Rectal smooth muscle tissue (tissue), 1 donor: ENCODE measurements around the gene LMX1B.
A peak's percentile ranks its signal among the peaks of the same experiment; 100 is the strongest.
"Not testable (repeated sequence)": the region's sequence is repeated elsewhere in the genome, so short reads cannot be mapped to it uniquely, and the experiment has no call there.

Experiments used
- H3K27ac ChIP-seq: one replicate; pipeline ENCODE4 v1.7.0; 2013; ENCODE audit warnings: low read depth, low read length, inconsistent platforms
- H3K27me3 ChIP-seq: one replicate; pipeline ENCODE4 v1.7.0; 2013; ENCODE audit warnings: low read length; ENCODE audit not compliant: control insufficient read depth, insufficient read depth
- H3K36me3 ChIP-seq: one replicate; pipeline ENCODE4 v1.7.0; 2013; ENCODE audit warnings: low read length; ENCODE audit not compliant: control insufficient read depth, insufficient read depth
- H3K4me1 ChIP-seq: one replicate; pipeline ENCODE4 v1.7.0; 2013; ENCODE audit warnings: low read length; ENCODE audit not compliant: control insufficient read depth, insufficient read depth
- H3K4me3 ChIP-seq: one replicate; pipeline ENCODE4 v1.7.0; 2013; ENCODE audit warnings: low read length
- H3K9ac ChIP-seq: one replicate; pipeline ENCODE4 v1.7.0; 2013; ENCODE audit warnings: low read length

The LMX1B gene

DNA sequence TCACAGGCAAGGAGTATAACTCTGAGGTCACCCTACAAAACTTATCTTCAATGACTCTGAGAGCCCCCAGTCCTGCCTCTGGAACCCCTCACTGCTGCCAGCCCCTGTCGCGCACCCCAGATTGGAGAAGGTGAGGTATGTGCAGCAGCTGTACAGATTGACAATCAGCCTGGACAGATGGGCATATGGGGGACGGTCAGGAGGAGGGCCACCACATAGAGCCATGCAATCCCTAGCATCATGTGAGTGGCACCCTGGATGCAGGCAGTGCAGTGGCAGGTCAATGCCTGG, 90.1 kb downstream of the LMX1B start:
- H3K27me3 ChIP-seq = peaks cover 12% of the 10 kb centered on the region
- peaks cover 7% of the 10 kb centered on the region for H3K4me1 ChIP-seq
- H3K9ac ChIP-seq = no peak overlapping the region
- H3K36me3 ChIP-seq = no peaks in the 10 kb centered on the region
- no peak overlapping the region for H3K27ac ChIP-seq
- H3K4me3 ChIP-seq = no peak overlapping the region

GRCh38 chr9:126704157-126704891, 90.6 kb downstream of the LMX1B start:
- peaks cover 7% of the 10 kb centered on the region for H3K4me1 ChIP-seq
- H3K27ac ChIP-seq = no peak overlapping the region
- no peaks in the 10 kb centered on the region for H3K36me3 ChIP-seq
- no peak overlapping the region for H3K9ac ChIP-seq
- H3K27me3 ChIP-seq = peaks cover 12% of the 10 kb centered on the region
- H3K4me3 ChIP-seq = no peak overlapping the region

DNA sequence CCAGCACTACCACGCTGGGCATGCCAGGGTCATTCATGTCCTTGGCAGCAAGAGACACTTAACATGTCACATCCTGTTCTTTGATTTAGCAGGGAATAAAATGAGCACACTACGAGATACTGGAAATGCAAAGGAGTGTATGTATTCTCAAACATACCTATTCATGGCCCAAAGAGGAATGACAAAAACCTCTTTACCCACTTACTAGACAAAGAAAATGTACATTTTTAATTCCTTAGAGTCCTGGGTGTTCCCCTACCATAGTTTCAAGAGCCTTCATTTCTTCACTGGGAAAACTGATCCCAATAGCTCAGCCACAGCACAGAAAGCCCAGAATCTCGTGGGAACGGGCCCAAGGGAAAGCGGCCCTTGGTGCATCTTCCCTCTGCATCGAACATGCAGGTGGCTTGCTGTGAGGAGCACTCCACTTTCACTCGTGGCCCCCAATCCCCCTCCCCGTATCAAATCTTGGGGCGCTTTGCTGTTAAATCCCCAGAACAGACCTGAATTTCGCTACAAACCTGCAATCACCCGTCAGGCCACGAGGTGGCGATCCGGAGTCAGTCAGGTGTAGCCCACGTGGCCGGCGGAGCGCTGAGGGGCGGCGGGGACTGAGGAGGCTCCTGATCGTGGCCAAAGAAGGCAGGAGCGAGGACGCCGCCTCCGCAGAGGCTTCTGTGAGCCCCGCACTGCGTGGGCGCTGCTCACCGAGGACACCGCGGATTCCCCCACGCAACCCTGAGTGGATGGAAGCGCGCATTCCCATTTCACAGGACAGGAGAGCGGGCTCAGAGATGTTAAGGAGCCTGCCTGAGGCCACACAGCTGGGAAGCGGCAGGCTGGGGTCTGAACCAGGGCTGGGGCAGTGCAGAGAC, 91.4 kb downstream of the LMX1B start:
- Histone ChIP-seq H3K27me3 (peaks cover 12% of the 10 kb centered on the region), H3K36me3 (no peaks in the 10 kb centered on the region), H3K9ac (no peak overlapping the region), H3K27ac (no peak overlapping the region), H3K4me3 (peak overlapping the region; percentile 17), H3K4me1 (peaks cover 7% of the 10 kb centered on the region)

DNA sequence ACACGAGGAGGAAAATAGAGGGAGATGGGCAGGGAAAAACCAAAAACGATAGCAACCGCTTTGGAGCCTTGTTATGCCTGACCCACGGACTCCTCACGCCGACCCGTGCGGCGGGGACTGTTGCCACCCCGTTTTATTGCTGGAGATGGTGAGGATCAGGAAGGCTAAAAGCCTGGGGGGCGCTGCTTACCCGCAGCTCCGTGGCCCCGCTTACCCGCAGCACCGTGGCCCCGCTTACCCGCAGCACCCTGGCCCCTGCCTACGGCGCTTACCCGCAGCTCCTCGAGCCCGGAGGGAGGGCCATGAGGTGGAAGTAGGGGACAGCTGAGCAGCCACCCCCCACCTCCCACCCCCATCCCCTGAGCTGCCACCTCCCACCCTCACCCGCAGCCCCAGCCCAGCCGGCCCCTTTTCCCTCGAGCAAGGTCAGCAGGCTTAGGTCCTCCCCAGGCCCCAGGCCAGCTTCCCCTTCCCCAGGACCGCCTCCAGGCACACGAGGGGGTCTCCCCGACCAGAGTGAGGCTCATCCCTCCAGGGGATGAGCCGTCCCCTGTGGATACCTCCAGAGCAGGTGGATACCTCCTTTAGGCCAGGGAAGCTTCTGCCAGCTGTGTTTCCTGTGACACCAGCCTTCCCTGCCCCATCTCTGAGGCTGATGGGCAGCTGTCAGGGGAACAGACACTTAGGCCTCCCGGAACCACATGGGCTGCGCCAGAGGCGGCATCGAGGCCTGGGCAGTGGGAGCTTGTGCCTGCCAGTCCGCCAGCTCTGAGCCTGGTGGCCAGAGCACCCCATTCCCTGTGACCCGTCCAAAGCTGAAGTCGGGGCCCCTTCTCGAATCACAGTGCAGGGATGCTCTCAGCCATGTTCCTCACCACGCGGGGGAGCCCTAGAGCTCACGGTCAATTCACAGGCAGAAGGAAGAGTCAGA, 92.3 kb downstream of the LMX1B start:
- Histone ChIP-seq H3K27ac (no peak overlapping the region), H3K4me3 (peak overlapping the region; percentile 17), H3K9ac (no peak overlapping the region), H3K4me1 (peaks cover 7% of the 10 kb centered on the region), H3K27me3 (peaks cover 10% of the 10 kb centered on the region), H3K36me3 (no peaks in the 10 kb centered on the region)

GRCh38 chr9:126706698-126707053, 92.9 kb downstream of the LMX1B start:
- Histone ChIP-seq H3K36me3 (no peaks in the 10 kb centered on the region), H3K4me3 (no peak overlapping the region), H3K9ac (no peak overlapping the region), H3K27ac (no peak overlapping the region), H3K4me1 (peaks cover 7% of the 10 kb centered on the region), H3K27me3 (peaks cover 8% of the 10 kb centered on the region)

DNA sequence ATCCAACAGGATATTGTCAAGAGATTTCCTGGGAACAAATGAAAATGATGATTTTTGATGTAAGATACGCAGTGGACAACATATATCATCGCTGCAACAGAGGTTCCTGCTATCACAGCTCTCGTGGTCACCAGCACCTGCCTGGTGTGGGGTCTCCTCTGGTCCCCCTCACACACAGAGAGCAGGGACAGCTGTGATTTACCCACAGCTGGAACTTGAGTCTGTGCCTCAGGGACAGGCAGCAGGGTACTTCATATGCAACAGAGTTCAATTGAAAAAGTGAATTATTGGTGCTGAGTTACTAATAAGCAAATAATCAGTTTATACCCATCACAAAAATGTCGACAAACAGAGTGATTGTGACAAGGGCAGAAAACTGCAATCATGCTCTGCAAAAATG, 93.4 kb downstream of the LMX1B start:
- Histone ChIP-seq H3K4me3 (no peak overlapping the region), H3K9ac (no peak overlapping the region), H3K27ac (no peak overlapping the region), H3K36me3 (no peaks in the 10 kb centered on the region), H3K4me1 (peaks cover 7% of the 10 kb centered on the region), H3K27me3 (peaks cover 4% of the 10 kb centered on the region)

DNA sequence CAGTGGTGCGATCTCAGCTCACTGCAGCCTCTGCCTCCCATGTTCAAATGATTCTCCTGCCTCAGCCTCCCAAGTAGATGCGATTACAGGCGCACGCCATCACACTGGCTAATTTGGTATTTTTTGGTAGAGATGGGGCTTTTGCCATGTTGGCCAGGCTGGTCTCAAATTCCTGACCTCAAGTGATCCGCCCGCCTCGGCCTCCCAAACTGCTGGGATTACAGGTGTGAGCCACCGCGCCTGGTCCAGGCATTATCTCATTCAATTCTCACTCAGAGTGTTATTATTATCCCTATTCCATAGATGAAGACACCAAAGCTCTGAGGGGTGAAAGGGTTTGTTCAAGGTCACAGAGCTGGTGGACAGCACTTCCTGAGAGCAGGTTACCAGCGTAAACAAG, 94.0 kb downstream of the LMX1B start:
- H3K27ac ChIP-seq, H3K36me3 ChIP-seq, H3K27me3 ChIP-seq, H3K4me1 ChIP-seq, H3K9ac ChIP-seq, H3K4me3 ChIP-seq: not testable (repeated sequence)

DNA sequence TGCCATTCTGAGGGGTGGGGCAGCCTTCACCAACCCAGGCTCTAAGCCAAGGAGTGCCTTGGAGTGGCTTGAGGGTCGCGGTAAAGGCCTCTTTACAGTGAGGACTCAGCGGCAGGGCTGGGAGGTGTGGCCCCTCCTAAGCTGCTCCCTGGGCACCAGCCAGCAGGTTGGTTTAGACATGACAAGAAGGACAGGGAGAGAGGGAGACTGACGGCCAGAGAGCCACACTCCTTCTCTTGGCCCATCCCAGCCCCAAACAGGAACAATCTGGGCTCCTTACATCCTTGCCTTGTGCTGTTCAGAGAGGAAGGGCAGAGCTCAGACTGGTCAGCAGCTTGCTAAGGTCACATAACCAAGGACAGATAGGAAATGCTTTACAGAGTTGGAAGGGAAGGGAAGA, 94.5 kb downstream of the LMX1B start:
- peaks cover 7% of the 10 kb centered on the region for H3K4me1 ChIP-seq
- no peak overlapping the region for H3K9ac ChIP-seq
- no peaks in the 10 kb centered on the region for H3K27me3 ChIP-seq
- H3K27ac ChIP-seq = no peak overlapping the region
- no peak overlapping the region for H3K4me3 ChIP-seq
- H3K36me3 ChIP-seq = no peaks in the 10 kb centered on the region

DNA sequence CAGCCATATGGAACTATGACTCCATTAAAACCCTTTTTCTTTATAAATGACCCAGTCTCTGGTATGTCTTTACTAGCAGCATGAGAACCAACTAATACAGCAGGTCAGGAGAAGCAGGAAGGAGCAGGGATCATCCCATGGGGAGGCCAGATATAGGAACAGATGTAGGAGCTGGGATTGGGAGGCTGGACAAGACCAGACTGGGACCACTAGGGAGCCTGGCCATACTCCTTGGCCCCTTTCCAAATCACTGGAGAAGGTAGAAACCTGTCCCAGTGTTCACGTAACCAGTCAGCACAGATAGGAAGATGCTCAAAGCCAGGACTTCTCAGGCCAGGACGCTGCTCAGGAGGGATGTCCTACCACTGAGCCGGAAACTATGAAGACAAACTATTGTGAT, 95.5 kb downstream of the LMX1B start:
- H3K27me3 ChIP-seq = no peaks in the 10 kb centered on the region
- H3K9ac ChIP-seq = no peak overlapping the region
- no peak overlapping the region for H3K4me3 ChIP-seq
- no peaks in the 10 kb centered on the region for H3K36me3 ChIP-seq
- H3K27ac ChIP-seq = no peak overlapping the region
- H3K4me1 ChIP-seq = peaks cover 7% of the 10 kb centered on the region

- Histone ChIP-seq H3K9ac (no peak overlapping the region), H3K4me3 (no peak overlapping the region), H3K27me3 (no peaks in the 10 kb centered on the region), H3K4me1 (no peaks in the 10 kb centered on the region), H3K36me3 (no peaks in the 10 kb centered on the region), H3K27ac (no peak overlapping the region)
Observed at GRCh38 chr9:126715382-126715781, 101.7 kb downstream of the LMX1B start.

DNA sequence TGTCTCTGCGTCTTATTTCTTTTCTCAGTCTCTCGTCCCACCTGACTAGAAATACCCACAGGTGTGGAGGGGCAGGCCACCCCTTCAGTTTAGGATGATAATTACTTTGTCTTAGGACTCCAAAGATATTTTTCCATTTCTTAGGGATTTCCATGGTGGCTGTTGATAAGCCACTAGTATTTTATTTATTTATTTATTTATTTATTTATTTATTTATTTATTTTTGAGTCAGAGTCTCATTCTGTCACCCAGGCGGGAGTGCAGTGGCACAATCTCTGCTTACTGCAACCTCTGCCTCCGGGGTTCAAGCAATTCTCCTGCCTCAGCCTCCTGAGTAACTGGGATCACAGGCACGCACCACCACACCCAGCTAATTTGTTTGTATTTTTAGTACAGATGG, 103.7 kb downstream of the LMX1B start:
- not testable (repeated sequence) for H3K9ac ChIP-seq, H3K4me3 ChIP-seq, H3K36me3 ChIP-seq, H3K27ac ChIP-seq, H3K27me3 ChIP-seq, H3K4me1 ChIP-seq

DNA sequence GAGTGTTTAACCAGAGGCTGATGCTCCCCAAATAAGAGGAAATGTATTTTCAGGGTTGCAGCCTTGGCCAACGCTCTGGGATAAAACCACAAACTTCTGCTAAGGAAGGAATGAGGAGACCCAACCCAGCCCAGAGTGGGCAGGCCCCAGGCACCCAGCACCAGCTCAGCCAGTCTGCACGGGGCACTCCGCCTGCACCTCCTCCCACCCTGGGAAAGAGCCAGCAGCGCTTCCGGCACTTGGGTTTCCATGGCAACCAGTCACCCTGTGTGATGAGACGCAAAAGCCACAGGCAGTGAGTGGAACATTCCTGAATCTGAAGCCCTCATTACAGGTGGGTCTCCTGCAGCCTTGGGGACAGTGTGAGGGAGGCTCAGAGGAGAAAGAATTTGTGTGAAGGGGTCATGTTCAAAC, 105.9 kb downstream of the LMX1B start:
- H3K27ac ChIP-seq = no peak overlapping the region
- no peaks in the 10 kb centered on the region for H3K4me1 ChIP-seq
- H3K4me3 ChIP-seq = no peak overlapping the region
- no peak overlapping the region for H3K9ac ChIP-seq
- H3K27me3 ChIP-seq = no peaks in the 10 kb centered on the region
- no peaks in the 10 kb centered on the region for H3K36me3 ChIP-seq
